HPDE6-E6E7 (cell line): ENCODE data around the gene SCT.

Experiments
- DNase-seq: peaks from one replicate; pipeline ENCODE4 v3.0.0; 2011; ENCODE audit warnings: missing footprints; ENCODE audit errors: extremely low spot score

The SCT gene

DNA sequence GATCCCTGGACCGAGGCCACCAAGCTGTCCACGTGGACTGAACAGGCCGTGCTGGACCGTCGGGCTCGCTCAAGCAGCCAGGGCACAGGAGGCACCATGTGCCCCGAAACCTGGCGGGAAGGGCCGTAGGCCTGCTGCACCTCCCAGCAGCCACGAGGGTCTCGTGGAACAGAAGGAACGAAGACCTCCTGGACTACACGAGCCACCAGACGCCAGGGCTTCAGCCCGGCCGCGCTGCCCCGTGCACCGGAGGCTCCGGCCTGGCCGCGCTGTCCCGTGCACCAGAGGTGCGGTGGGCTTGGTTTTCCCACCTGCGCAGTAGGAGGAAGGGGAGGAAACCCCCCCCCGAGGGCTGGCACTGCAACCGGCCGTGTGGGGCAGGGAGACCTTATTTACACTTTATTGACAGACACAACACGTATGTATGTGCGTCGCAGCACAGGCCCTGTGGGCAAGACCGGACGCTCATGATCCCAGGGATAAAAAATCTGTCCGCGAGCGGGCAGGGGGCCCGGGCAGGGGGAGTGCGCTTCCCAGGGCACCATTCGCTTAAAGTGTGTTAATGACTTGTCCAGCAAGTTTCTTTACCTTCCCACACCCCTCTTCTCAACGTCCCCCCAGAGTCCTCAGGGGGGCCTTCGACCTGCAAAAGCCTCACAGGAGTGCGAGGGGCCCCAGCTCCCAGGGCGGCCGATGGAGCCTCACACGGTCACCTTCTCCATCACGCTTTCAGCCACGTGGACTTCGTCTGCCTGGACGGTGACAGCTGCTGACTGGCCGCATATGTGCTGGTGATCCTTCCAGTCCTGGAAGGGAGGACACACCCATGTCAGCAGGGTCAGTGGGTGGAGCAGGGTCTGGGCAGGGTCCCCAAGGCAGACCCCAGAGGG is 17.1 kb upstream of the SCT start:
- DNase-seq = no peak

DNA sequence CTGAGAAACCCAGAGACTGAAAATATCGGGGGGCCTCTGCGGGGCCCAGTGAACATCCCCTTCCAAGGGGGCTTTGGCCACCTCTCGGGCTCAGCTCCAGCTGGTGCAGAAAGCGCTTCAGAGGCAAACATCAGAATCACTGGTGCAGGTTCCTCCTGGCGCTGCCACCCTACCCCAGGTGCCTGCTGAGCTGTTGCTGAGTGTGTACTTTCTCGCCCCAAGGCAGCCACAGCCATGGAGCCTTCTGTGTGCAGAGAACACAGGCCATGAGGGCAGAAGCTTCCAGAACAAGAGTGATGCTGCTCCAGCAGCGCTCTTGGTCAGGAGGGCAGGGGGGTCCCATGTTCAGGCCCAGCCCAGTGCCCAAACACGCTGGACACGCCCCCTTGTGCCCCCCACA is 16.4 kb upstream of the SCT start:
- no peak for DNase-seq

DNA sequence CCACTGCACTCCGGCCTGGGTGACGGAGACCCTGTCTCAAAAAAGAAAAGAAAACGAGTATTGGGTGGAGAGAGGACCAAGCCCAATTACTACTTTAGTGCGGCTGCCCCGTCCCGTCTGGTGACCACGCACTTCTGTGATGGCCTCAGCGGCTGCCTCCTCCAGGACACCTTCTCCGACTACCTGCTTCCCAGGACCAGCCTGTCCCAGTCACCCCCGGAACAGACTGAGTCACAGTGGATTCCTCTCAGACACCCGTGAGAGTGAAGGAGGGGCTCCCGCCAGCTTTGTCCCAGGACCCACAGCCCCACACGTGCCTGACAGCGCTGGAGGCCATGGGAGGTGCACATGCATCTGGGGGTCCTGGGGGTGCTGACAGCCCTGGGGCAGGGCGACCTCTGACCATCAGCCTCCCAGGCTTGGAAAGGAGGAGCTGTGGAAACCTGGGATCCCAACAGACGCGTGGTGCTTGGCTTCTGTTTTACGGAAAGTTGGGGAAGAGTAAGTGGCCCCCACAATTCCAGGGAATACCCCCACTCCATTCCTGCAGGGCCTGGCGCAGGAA is 14.9 kb upstream of the SCT start:
- DNase-seq = no peak

DNA sequence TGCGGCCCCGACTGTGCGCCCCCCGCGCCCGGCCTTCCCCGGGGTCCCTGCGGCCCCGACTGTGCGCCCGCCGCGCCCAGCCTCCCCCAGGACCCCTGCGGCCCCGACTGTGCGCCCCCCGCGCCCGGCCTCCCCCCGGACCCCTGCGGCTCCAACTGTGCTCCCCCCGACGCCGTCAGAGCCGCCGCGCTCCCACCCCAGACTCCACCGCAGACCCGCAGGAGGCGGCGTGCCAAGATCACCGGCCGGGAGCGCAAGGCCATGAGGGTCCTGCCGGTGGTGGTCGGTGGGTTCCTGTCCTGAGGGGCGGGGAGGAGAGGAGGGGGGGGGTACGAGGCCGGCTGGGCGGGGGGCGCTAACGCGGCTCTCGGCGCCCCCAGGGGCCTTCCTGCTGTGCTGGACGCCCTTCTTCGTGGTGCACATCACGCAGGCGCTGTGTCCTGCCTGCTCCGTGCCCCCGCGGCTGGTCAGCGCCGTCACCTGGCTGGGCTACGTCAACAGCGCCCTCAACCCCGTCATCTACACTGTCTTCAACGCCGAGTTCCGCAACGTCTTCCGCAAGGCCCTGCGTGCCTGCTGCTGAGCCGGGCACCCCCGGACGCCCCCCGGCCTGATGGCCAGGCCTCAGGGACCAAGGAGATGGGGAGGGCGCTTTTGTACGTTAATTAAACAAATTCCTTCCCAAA is 13.2 kb upstream of the SCT start:
- no peak for DNase-seq

- no peak for DNase-seq
These were observed 12.5 kb upstream of the SCT start for GRCh38 chr11:639332-639955.

DNA sequence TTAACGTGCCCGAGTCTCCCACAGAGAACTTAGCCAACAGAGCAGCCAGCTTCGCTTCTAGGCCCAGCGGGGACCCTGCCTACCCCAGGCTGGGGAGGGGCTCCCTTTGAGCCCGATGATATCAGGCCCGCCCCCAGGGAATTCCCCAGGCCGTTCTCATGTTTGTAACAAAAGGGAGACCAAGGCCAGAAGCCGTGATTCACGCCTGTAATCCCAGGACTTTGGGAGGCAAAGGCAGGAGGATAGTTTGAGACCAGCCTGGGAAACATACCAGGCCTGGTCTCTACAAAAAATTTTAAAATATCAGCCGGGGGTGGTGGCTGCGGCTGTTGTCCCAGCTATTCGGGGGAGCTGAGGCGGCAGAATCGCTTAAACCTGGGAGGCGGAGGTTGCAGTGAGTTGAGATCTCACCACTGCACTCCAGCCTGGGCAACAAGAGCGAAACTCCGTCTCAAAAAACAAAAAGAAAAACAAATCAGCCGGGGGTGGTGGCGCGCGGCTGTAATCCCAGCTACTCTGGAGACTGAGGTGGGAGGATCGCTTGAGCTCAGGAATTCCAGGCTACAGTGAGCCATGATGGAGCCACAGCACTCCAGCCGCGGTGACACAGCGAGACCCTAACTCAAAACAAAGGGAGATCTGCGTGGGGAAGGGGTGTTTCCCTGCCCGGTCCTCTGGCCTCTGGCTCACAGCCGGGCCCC is 11.8 kb upstream of the SCT start:
- DNase-seq = no peak

GRCh38 chr11:637593-638521 is 10.9 kb upstream of the SCT start:
- DNase-seq = no peak

- DNase-seq = no peak
These were observed 10.3 kb upstream of the SCT start for GRCh38 chr11:637333-637592.

DNA sequence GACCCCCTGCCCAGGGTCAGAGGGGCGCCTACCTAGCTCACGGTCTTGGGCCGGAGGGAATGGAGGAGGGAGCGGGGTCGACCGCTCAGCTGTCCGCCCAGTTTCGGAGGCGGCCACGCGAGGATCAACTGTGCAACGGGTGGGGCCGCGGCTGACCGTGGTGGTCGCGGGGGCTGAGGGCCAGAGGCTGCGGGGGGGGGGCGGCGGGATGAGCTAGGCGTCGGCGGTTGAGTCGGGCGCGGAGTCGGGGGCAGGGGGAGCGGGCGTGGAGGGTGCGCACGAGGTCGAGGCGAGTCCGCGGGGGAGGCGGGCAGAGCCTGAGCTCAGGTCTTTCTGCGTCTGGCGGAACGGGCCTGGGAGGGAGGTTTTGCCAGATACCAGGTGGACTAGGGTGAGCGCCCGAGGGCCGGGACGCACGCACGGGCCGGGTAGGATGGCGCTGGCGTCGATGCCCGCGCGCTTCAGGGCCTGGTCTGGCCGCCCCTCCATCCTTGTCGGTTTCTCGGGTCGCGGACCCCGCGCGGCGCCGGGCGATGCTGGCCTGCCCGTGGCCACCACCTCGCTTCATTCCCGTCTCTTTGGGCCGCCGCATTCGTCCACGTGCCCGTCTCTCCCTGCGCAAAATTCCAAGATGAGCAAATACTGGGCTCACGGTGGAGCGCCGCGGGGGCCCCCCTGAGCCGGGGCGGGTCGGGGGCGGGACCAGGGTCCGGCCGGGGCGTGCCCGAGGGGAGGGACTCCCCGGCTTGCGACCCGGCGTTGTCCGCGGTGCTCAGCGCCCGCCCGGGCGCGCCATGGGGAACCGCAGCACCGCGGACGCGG is 9.7 kb upstream of the SCT start, which contains the start of gene DRD4:
TSS of gene DRD4 (plus strand) at position 759 of the 822 bp plus-strand sequence. CDS start at position 795, 36 bp downstream.
- DNase-seq = no peak

- DNase-seq = no peak
These were observed 9.0 kb upstream of the SCT start for GRCh38 chr11:635945-636510.

DNA sequence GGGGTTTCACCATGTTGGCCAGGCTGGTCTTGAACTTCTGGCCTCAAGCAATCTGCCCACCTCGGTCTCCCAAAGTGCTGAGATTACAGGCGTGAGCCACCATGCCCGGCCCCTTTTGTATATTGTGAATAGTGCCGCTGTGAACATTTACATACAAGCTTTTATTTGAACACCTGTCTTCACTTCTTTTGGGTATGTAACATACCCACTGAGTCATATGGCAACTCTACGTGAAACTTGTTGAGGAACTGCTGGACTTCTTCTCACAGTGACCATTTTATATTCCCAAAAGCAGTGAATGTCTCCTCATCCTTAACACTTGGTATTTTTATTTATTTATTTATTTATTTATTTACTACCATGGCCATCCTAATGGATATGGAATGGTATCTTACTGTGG is 3.9 kb upstream of the SCT start:
- DNase-seq = no peak

- no peak for DNase-seq
These were observed 2.2 kb upstream of the SCT start for GRCh38 chr11:629237-629583.

GRCh38 chr11:628056-628455 is 1.1 kb upstream of the SCT start:
- DNase-seq = no peak

- DNase-seq = no peak
These were observed 261 bp upstream of the SCT start for GRCh38 chr11:627308-627576.

DNA sequence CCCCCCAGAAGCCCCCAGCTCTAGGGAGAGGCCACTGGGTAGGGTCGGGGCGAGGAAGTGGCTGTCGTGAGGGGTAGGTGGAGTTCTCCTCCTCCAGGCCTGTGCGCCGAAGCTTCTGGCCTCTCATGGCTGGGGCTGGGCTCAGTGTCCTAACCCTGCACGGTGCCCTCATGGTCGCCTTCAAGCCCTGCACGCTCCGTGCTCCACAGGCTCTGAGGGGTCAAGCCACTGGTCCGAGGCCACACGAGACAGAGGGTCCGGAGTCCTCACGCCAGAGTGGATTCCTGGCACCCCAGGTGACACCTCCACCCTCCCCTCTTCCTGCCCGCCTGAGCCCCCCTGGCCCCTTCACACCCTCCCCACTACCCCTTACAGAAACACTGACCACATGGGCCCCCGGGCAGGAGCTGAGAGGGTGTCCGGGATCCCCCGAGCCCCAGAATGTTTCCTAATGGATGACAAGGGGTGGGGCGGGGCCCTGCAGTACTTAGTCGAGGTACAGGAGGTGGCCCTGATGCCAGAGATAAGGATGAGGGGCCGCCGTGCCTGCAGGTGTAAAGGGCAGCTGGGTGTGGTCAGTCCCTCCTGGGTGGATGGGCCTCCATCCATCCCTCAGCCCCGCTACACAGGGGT is 1.2 kb downstream of the SCT start:
- no peak for DNase-seq

DNA sequence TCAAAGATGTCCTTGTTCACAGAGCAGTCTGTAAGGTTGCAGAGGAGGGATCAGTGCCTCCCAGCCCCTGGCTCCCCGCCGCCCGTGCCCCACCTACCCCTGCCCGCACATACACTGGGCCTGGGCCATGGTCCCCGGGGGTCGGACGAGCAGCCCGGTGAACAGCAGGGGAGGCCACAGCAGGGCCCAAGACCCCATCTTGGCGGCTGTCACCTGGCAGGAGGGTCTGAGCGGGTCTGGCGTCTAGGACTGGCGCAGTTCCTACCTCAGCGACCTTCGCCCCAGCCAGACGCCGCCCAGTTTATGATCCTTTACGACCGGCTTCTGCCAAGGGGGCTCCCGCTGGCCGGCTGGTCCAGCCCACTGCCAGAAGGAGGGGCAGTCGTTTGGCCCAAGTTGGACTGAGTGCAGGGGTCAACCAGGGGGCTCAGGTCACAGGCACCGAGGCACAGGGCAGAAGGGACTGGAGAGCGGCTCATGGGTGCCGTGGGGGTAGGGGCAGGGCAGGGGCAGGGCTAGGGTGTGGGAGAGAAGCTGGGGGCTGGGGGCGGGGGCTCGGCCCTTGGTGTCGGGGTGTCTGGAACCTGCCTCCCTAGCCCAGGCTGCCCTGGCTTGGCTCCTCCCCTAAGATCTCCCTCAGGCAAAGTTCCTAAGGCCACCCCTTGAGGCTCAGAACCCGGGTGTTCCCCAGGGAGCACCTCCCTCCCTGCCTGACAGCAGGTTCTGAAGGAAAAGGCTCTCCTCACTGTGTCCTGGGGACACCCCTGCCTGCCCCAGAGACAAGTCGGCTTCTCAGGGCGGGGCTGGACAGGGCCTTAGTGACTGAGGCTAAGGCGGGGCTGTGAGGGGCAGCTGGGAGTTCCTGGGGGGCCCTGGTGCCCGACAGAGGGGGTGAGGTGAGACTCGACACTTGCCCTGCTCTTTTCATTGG is 2.0 kb downstream of the SCT start, which contains the start of gene CDHR5:
TSS of gene CDHR5 (minus strand) at position 251 of the 931 bp plus-strand sequence. CDS start at position 198, 53 bp downstream.
- DNase-seq = no peak

DNA sequence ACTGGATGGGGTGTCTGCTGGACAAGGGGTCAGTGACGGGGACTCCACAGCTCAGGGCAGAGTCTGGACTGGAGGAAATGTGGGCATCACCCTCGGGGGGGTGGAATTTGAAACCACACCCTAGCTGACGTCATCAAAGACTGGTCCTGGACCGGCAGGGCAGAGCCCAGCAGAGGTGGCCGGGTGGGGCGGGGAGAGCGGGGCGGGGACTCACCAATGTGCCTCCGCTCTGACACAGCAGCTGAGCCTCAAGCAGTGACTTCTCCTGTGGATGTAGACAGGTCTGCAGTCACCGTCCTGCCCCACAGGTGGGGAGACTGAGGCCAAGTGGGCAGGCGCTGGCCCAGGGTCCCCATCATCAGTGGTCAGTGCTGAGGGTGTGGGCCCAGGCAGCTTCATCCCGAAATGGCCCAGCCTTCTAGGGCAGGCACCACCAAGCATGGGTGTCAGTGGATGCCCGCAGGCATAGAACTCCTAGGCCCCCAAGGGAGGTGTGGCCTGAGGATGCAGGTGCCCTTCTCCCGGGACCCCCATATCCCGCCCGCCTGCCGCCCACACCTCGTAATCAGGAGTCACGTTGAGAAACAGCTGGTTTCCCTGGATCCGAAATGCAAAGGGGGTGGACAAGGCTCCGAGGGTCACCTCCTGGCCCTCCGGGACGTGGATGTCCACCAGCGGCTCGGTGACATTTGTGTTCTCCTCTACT is 2.8 kb downstream of the SCT start:
- DNase-seq = peak; percentile 48
